GM10248 (cell line): Measurements from ENCODE around the gene ACVRL1.

Experiments
- CTCF ChIA-PET: fragments of 300-600 bp; sonication (Branson Sonifier 250); formaldehyde crosslinking; extraction: SDS; loops from one replicate; lab custom pipeline; 2021; ENCODE audit warnings: antibody characterized with exemption; lab: Yijun Ruan, JAX
- POLR2A ChIA-PET: fragments of 350-650 bp; sonication (Branson Sonifier 250); formaldehyde crosslinking; extraction: SDS; loops from one replicate; lab custom pipeline; 2020; ENCODE audit warnings: antibody characterized with exemption; lab: Yijun Ruan, JAX
- DNase-seq: peaks from one replicate; pipeline ENCODE4 v3.0.0; 2012; ENCODE audit errors: extremely low spot score
- CTCF ChIP-seq: IDR thresholded peaks from 2 replicates; pipeline ENCODE4 v1.5.1; 2012; ENCODE audit warnings: mild to moderate bottlenecking, low read depth; ENCODE audit errors: extremely low read depth, missing control alignments, control extremely low read depth

ACVRL1 gene

GRCh38 chr12:51895378-51896135 lies 11.7 kb upstream of the ACVRL1 start:
- DNase-seq: no peak
- ChIA-PET CTCF (interaction anchor here (0.7 kb wide), 1 partner anchor 18 kb away, joined by 3 read pairs; no protein-coding TSS in a partner anchor), POLR2A (no interaction called here)
- TF ChIP-seq CTCF: no peak

DNA sequence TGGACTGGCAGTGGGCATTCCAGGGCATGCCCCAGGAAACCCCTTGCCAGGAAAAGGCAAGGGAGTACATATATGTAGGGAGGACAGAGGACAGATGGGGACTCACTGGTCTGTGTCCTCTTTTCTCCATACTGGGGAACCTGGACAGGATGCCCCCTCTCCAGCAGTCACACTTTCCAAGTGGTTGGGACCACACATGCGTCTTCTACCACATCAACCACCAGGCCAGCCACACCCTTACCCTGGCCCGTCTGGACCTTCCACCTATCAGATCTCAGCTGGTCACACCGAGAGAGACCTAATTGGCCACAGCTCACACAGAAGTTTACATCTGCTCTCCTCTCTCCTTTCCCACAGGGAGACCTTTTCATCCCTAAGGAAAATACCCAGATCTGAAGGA lies 11.1 kb upstream of the ACVRL1 start:
- no peak for TF ChIP-seq CTCF
- no peak for DNase-seq
- CTCF ChIA-PET: interaction anchor here (0.7 kb wide), 1 partner anchor 17 kb away, joined by 3 read pairs; no protein-coding TSS in a partner anchor
- POLR2A ChIA-PET: no interaction called here

DNA sequence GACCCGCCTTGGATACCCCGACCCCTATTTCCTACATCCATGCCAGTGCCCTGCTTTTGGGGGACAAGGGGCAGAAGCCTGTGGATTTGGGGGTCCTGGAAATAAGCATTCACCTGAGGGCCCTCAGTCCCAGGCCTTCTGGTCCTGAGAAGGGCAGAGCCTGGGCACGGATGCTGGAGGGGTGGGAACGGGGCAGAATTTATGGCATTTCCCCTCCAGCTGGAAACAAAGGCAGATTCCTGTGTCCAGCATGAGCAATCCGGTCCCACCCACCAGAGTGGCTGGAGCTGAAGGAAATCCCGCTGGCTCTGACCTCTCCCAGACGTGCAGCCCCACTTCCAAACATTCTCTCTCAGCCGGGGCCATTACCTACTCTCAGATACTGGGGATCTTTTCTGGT lies 10.1 kb upstream of the ACVRL1 start:
- no peak for TF ChIP-seq CTCF
- DNase-seq: no peak
- ChIA-PET POLR2A (no interaction called here), CTCF (interaction anchor here (1.1 kb wide), 1 partner anchor 84 kb away, joined by 3 read pairs; no protein-coding TSS in a partner anchor)

DNA sequence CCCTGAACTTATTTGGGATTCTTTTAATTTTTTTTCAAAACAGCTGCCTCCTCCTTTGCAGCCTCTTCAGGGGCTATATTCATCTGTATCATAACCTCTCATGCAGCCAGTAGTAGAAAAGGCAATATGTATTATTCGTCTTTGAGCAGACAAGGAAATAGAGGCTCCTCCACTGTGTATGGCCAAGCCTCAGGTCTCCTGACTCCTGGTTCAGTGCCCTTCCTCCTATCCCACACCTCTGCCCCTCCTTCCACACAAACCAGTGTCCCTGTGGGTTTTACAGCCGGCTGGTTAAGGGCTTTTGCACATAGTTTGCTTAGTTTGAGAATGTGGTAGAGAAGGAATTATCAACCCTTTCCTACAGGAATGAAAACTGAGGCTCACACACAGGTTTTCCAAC lies 8.8 kb upstream of the ACVRL1 start:
- no peak for DNase-seq
- POLR2A ChIA-PET: no interaction called here
- TF ChIP-seq CTCF: no peak
- CTCF ChIA-PET: interaction anchor here (0.9 to 1.5 kb wide), 3 partner anchors 10 to 82 kb away, joined by 3 to 4 read pairs (median 3); partner anchors contain the start of gene ANKRD33

DNA sequence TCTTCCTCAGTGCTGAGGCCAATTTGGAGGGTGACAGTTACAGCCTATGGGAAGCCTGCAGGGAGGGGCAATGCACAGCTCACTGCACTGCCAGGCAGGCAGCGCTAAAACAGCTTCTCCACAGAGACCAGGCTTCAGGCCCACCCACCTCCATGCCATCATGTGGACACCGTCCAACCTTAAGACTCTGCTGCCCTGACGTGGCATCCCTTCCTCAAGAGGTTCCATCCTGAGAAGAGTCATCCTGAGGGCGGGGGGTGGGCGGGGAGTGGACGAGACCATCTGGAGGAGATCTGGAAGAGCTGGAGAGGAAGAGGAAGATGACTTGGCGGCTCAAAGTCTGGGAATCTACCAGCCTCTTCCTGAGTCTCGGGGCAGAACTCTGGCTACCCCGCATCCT lies 8.4 kb upstream of the ACVRL1 start:
- DNase-seq: no peak
- no peak for TF ChIP-seq CTCF
- ChIA-PET POLR2A (no interaction called here), CTCF (interaction anchor here (0.9 to 1.5 kb wide), 3 partner anchors 10 to 82 kb away, joined by 3 to 4 read pairs (median 3); partner anchors contain the start of gene ANKRD33)

- no peak for TF ChIP-seq CTCF
- ChIA-PET CTCF (interaction anchor here (0.8 to 1.5 kb wide), 3 partner anchors 10 to 29 kb away, joined by 3 read pairs; no protein-coding TSS in a partner anchor), POLR2A (no interaction called here)
- no peak for DNase-seq
Observed at GRCh38 chr12:51900323-51900889, 6.9 kb upstream of the ACVRL1 start.
